Activated CD4-positive, alpha-beta T cell treated with anti-CD3 and anti-CD28 coated beads, Interleukin-2, Interleukin-4, amounts not matched to agents 100 ng/mL and 50 ng/mL, durations not matched to agents 16 hours and 8 hours (primary cell): ENCODE data around the gene DTNBP1.
A peak's percentile ranks its signal among the peaks of the same experiment; 100 is the strongest.

Experiments used
- DNase-seq: peaks from one replicate; pipeline ENCODE4 v3.0.0-alpha.2; 2020; ENCODE audit warnings: low spot score

The DTNBP1 gene

DNA sequence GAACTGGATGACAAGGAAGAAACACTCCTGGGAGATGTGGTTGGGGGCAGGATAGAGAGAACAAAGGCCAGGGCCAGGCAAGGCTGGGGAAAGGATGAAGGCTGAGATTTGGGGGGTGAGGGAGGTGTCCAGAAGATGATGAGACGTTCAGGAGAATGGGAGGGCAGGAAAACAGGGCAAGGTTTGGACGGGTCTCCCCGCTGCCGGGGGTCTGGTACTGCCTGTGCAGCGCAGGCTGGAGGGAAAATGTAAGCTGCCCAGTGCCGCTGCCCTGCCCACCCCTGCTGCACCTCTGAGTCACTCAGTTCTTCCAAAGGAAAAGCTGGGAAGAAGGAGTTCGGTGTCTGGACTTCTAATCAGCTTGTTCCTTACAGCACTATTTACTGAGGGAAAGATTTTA is 130.9 kb downstream of the DTNBP1 start:
- DNase-seq, result no peak

DNA sequence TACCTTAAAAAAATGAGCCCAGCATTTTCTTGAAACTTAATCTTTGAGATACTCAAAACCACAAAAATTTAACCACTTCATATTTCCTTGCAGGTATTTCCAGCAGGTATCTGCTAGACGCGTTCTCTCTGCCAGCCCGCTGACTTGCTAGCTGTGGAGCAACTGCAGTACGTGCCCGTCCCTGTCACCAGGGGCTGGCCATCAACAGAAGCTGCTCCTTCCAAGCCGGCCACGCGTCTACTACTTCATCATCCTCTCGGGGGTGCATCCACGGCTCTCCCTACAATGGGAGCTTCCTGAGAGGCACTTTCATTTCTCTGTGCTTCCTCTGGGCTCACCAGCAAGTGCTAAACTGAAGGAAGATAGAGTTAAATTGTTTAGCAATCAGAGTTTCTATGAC is 132.4 kb downstream of the DTNBP1 start:
- no peak for DNase-seq

DNA sequence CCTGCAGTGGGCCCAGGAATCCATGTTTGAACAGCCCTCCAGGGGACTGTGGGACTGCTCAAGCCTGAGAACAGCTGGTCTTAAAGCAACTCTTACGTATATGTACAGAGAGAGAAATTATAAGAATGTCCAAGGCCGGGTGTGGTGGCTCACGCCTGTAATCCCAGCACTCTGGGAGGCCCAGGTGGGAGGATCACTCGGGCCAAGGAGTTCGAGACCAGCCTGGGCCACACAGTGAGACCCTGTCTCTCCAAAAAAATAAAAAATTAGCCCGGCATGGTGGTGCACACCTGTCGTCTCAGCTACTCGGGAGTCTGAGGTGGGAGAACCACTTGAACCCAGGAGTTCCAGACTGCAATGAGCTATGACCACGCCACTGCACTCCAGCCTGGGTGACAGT is 134.0 kb downstream of the DTNBP1 start:
- no peak for DNase-seq

DNA sequence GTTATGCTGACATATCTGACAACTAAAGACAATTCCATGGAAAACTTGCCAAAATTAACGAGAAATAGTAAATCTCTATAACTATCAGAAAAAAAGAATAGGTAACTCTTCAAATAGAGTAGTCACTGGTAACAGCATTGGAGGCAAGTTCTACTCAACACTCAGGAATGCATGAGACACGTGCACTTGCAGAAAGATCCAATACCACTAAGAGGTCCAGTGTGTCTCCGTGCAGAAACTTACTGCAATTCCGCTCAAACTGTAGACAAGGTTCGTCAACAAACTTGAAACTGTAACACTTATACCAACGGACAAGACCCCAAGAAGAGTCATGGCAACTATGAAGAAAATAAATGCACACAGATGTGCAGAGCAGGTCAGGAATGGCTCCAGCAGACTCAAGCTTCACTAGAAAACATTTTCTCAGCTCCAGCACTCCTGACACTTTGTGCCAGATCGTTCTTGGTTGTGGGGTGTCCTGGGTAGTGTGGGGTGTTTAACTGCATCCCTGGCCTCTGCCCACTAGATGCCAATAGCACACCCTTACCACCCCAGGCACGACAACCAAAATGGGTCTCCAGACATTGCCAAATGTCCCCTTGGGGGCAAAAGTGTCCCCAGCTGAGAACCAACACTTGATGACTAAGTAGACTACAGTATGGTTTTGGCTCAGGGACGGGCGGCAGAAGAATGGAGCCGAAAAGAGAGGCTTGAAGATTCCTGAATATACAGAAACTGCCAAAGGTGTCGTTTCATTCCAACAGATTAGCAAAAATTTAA is 134.8 kb downstream of the DTNBP1 start:
- no peak for DNase-seq

DNA sequence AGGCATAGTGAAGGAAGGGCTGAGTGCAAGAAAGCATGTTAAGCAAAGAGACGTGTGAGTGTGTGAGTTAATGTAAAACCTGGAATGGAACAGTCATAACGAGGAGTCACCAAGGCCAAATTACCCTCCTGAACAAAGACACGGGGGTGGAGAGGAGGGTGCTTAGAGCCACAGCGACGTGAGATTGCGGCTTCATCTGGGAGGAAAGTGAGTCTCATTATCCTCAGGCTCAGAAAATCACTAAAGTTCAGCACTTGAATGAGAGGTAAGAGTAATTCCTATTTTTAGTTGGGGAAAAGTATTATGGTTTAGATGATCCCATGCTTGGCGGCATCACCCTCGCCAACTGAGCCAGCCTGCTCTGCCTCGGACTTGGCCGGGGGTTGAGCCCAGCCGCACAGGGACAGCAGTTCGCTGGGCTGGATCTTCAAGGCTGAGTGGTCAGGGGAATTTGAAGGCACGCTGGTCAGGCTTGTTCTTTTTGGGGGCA is 136.6 kb downstream of the DTNBP1 start:
- no peak for DNase-seq

DNA sequence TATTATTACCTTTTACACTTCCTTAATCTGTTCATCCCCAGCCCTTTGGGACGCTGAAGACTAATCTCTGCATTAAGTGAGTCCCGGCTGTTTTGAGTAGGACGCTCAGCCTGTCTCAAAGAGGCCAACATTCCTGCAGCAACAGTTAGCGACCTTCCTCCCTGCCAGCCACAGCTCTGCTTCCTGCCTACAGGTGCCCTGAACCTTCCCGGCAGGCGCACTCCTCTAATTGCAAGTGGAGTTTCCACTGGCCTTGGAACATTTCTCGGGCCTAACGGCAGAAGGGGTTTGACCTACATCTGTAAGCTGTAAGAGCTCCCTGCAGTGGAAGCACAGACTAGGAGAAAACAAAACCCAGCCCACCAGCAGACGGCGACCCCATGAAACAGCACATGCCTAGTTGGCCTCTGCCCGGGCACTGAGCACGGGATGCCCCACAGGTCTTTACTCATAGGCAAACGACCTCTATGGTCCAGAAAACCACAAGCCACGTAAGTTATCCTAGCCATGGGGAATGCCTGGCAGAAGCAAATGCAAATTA is 137.9 kb downstream of the DTNBP1 start:
- no peak for DNase-seq

DNA sequence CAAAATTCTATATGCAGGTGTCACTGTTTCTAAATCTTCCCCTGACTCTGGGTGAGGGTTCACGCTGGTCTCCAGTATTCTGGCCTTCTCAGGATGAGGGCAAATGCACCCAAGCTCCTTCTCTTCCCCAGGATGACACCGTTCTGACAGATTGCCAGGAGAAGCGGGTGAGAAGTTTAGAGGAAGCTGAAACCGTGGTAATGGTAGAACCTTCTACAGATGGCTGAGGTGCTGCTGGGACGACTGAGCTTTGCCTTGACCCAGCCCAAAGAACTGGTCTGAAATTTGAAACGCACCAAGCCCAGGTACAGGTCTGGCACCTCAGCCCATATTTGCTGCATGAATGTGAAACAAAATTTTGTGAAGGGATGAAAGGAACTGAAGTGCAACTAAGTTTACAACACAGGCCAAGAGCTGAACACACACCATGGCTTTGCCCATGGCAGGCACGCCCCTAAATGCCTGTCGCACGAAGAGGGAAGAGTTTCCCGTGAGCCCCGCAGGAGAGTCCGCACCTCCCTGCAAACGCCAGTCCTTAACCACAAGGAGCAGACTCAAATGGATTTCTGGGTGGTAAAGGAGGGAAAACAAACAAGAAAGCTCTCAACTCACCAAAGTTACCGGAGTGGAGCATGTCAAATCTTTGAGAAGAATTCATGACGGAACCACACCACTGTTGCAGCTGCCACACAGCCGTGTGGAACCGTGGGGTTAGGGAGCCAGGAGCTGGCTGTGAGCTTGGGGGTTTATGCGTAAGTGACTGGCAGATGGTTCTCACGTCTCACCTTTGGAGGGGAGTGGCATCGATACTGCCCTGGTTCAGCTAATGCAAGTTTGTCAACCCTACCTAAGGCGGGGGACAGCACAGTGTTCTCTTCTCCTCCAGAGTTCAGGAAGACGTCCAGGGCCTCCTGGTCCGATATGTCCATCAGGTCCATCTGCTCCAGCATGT is 138.9 kb downstream of the DTNBP1 start:
- DNase-seq, result no peak

DNA sequence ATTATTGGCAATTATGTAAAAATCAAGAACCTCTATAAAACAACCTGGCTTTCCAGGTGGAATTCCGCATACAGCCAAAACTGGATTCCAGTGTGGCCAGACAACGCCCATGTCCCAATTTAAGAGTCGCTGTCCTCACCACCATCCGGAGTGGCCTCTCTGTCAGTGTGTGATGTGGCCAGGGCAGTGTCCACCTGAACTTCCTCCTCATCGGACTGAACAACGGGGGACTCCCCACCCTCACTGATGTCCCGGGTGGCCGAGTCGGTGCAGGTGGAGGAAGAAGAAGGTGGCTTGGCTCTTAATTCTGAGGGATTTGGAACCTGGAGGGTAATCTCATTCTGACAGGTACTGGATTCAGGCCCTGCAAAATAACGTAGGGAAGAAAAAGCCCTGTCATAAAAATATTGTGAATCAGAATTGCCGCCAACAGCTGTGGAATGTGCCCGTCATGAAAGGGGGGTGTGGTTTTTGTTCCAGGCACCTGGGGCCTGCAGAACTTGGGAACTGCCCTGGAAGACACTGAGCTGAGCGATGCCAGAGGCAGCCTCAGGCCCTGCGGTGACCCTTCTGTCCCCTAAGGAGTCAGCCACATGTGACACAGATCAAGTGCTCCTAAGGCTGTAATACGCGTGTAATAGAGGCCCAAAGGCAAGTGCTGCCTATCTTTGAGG is 139.8 kb downstream of the DTNBP1 start:
- DNase-seq, result no peak

DNA sequence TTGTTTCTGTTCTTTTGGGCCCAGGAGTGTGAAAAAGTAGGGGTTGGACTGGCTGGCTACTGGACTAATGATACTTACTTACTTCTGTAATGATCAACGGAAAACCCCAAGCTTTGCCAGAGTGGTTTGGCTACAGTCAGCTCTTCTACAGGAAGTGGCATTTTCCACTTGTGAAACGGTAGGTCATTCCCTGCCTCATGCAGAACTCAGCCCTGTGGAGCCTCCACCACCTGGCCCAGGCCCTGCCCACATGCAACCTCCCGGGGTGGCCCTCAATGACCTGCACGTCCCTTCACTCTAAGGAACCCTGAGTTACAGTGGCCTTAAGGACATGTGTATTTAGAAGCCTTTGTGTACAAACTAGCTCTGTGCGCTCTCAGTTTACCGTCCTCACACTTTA is 140.4 kb downstream of the DTNBP1 start:
- DNase-seq, result peak; percentile 28

DNA sequence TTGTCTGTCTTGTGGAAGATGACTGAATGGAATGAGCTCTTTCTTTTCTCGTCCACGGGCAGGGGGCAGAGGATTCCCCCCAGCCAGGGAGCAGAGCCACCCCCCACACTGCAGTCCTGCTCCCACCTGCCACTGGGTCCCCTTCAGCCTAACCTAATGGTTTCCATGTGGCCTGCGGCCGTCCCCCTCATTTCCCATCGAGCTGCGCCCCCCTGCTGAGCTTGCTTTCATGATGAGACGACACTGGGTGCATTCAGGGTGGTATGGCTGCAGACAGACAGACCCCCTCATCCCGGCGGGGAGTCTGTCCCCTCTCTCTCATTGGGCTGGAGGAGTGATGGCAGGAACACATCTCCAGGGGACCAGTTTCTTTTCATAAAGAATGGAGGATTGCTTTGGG is 140.8 kb downstream of the DTNBP1 start:
- DNase-seq, result no peak

DNA sequence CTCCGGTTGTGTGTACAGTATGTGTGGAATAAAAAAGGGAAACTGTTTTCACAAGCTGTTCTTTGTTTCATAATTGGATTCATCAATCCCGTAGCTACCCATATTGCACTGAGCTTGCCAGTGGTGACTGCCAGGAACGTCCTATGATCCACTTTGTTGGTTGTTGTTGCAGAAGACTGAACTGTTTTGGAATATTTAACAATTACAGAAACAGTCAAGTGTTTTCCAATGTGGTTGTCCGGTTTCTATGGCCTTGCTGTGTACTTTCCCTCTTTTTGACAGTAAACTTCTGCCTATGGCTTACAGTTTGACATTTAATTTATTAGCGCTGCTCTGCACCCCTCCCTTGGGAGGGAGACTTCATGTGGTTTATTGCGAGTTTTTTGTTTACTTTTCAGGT is 141.2 kb downstream of the DTNBP1 start:
- no peak for DNase-seq

DNA sequence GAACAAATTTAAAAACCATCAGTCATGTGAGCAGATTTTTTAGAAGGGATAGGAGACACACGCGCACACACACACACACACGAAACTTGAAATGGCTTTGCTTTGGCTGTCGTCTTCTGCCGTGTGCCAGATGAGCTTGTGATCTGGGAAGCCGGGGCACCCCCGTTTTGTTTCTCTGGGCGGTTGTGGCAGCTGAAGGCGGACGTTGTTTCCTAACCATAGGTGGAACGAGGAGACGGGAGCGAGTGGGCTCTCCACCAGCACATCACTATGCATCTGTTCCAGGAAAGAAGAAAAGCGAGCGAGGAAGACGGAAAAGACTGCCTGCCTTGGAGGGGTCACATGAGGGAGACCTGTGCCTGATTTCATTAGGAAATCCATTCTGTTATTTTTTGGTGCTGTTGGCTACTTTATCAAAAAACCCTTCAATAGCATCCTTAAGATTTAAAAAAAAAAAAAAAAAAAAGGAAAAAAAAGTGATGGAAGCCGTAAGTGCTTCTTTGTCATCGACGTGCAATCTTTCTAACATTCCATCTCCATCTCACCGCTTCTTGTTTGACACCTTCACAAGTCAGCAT is 142.1 kb downstream of the DTNBP1 start:
- DNase-seq, result no peak

DNA sequence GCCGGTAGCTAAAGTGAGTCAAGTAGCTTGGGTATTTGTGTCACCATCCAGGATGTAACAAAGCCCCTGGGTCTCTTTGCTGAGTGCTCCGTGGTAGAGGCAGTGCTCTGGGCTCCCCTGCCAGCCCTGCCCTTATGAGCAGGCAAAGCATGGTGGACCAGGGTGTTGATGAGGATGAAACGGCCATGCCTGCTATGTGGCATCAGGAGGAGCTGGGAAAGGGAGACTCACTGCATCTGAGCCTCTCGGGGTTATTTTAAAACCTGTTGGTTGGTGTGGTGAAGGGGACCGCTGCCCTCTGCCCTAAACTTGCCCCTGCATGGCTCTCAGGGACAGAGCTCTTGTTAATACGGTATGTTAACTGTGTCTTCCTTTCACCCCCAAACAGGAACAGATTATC is 143.1 kb downstream of the DTNBP1 start:
- DNase-seq, result no peak

DNA sequence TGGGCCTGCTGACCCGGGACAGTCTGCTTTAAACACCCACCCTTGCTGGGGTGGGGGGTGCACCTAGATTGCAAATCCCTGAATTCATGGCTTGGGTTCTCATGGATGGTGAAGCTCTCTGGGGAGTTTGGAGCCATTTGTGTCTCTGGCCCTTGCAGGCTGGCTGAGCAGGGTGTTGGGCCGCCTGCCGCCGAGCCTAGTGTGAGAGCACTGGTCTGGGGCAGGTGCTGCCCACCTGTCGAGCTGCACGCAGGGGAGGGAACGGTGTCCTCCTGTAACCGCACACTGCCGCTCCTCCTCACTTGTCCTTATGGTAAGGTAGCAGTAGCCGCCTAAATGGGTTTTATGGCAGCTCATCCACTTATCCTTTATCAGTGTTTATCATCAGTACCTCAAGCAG is 143.9 kb downstream of the DTNBP1 start:
- DNase-seq, result no peak

DNA sequence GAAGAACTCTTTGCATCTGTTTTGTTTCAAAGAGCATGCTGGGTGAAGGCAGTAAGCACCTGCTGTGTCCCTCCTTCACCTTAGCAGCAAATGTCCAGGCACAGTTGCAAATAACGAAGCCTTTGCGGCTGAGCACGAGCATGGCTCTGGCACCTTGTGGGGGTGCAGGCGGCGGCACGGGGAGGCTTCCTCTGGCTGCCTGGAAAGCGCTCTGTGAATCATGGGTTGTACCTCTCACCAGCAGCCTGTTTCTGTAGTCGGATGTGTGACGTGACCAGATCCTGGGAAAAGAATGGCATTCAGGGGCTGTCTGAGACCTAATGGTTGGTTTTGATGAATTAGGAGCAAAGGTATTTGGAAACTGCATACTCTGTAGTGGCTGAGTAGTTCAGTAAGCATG is 144.8 kb downstream of the DTNBP1 start:
- no peak for DNase-seq

DNA sequence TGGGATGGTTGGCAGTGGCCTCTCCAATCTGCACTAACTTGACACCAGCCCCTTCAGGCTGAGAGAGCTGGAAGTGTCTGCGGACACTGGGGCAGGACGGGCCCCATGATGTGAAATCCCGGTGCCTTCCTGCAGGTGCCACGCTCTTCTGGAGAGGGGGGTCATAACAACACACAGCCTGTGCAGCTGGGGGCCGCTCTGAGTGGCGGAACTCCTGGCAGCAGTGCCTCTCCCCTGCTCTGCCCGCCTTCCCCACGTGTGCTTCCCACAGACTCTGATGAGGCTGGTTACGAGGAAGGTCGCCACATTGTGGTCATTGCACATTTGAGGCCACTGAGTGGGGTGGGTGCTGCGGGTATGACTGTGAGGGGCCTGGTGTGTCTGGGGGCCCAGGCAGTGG is 145.2 kb downstream of the DTNBP1 start:
- DNase-seq, result no peak

DNA sequence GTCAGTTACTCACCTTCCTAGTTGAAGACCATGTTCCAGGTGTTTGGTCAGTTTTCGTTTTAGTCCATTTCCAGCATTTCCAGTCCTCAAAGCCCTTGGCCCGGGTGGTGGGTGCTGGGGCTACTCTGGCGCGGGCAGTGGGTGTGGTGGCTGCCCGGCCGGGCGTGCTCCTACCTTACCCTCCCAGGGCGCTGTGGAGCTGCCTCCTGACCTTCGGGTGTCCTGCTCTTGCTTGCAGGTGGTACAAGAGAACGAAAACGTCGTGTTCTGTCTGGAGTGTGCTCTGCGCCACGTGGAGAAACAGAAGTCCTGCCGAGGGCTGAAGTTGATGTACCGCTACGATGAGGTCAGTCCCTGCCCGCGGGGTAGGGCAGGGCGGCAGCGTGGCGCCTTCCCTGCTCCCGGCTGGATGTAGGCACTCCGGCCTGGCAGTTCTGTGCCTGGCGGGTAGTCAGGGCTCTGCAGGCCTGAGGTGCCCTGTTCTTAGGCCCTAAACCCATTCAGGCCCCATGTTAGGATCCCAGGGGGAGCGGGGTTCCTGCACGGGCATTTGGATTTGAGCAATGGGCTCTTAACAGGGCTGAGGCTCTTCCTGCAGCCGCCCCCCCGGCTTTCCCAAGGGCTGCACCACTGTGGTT is 145.8 kb downstream of the DTNBP1 start:
- no peak for DNase-seq

DNA sequence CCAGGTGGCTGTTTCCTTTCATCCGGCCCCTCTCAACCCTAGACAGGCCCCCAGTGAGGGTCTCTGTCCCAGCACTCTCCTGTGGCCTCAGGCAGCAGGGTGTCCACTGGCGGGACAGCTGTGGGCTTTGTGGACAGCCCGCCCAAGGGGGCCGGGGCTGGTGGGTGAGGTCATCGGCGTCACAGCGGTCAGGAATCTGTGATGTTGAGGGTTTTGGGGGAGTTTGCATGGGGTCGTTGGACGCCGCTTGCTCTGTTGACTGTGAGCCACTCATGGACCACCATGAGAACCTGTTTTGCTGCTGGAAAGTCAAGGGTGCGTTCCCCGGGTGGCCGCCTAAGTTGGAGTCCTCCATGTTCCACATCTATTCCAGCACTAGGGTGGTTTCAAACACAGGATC is 146.4 kb downstream of the DTNBP1 start:
- no peak for DNase-seq

DNA sequence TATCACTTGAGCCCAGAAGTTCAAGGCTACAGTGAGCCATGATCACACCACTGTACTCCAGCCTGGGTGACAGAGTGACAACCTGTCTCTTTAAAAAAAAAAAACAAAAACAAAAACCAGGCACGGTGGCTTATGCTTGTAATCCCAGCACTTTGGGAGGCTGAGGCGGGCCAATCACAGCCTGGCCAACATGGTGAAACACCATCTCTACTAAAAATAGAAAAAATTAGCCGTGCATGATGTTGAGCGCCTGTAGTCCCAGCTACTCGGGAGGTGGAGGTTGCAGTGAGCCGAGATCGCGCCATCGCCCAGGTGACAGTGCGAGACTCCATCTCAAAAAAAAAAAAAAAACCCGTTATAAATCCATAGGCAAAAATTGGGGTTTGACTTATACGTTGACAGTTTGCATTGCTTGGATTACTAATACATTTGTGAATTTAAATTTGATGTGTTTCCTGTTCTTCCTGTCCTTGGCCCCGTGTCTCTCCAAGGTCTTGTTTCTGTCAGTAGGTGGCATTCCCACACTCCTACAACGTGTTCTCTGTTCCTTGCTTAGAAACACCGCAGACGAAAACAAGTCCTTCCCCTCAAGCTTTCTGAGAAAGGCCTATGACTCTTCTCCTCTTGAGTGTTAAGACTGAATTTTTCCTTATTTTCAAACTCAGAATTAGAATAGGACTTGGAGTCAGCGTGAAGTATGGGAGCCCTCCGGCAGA is 147.0 kb downstream of the DTNBP1 start:
- DNase-seq, result no peak

DNA sequence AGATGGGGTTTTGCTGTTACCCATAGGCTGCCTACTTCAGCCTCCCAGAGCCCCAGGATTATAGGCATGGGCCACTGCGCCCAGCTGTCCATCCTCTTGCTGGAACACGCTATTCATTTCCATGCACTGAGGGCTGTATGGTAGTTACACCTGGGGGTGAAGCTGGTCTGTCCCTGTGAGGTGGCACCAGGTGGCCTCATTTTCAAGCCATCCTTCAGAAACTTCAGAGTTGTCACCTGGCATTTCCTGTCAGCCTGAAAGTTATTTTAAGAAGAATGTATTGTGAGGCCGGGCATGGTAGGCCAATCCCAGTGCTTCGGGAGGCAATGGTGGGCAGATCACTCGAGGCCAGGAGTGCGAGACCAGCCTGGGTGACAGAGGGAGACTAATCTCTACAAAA is 147.6 kb downstream of the DTNBP1 start:
- no peak for DNase-seq
